H9 (cell line): Measurements from ENCODE around the gene SLC9A4. TPM values are rescaled to one million over a fixed set of nuclear protein-coding genes. Genes with fewer than 3 reads are reported as not detected.

Experiments
- DNase-seq: peaks from one replicate; pipeline ENCODE4 v3.0.0-alpha.2; 2017
- H2AFZ ChIP-seq: one replicate; pipeline ENCODE4 v1.6.1; 2013; ENCODE audit warnings: mild to moderate bottlenecking, low read length, control low read depth, moderate library complexity
- H2AK5ac ChIP-seq: 2 replicates; pipeline ENCODE4 v1.6.1; 2013; ENCODE audit warnings: low read length, control low read depth, mixed read lengths; ENCODE audit not compliant: insufficient read length
- H2BK120ac ChIP-seq: one replicate; pipeline ENCODE4 v1.6.1; 2013; ENCODE audit warnings: low read depth, mild to moderate bottlenecking, low read length, control low read depth, inconsistent platforms; ENCODE audit not compliant: poor library complexity, severe bottlenecking
- H2BK12ac ChIP-seq: 2 replicates; pipeline ENCODE4 v1.6.1; 2013; ENCODE audit warnings: low read length, control low read depth, mixed read lengths, low read depth; ENCODE audit not compliant: insufficient read length
- H2BK15ac ChIP-seq: 2 replicates; pipeline ENCODE4 v1.6.1; 2013; ENCODE audit warnings: low read depth, low read length, control low read depth
- H2BK20ac ChIP-seq: one replicate; pipeline ENCODE4 v1.6.1; 2013; ENCODE audit warnings: low read depth, mild to moderate bottlenecking, low read length, control low read depth, inconsistent platforms; ENCODE audit not compliant: poor library complexity, severe bottlenecking
- H2BK5ac ChIP-seq: 2 replicates; pipeline ENCODE4 v1.6.1; 2013; ENCODE audit warnings: low read length, control low read depth, mixed read lengths; ENCODE audit not compliant: insufficient read length
- H3K14ac ChIP-seq: 2 replicates; pipeline ENCODE4 v1.6.1; 2013; ENCODE audit warnings: low read length, control low read depth; ENCODE audit not compliant: insufficient read depth
- H3K18ac ChIP-seq: 2 replicates; pipeline ENCODE4 v1.6.1; 2013; ENCODE audit warnings: low read depth, mild to moderate bottlenecking, mixed read lengths, low read length, control low read depth; ENCODE audit not compliant: insufficient read length
- H3K23ac ChIP-seq: 2 replicates; pipeline ENCODE4 v1.6.1; 2013; ENCODE audit warnings: low read length, control low read depth, mixed read lengths, low read depth; ENCODE audit not compliant: insufficient read length
- H3K23me2 ChIP-seq: 2 replicates; pipeline ENCODE4 v1.6.1; 2013; ENCODE audit warnings: low read depth, mild to moderate bottlenecking, mixed read lengths, low read length, control low read depth; ENCODE audit not compliant: insufficient read length, poor library complexity, severe bottlenecking
- H3K27ac ChIP-seq: 2 replicates; pipeline ENCODE4 v1.5.1; 2013; ENCODE audit warnings: low read length, control low read depth, mixed read lengths, low read depth; ENCODE audit not compliant: insufficient read length
- H3K27me3 ChIP-seq: 2 replicates; pipeline ENCODE4 v1.6.1; 2013; ENCODE audit warnings: low read length, control low read depth, inconsistent platforms; ENCODE audit not compliant: insufficient read depth
- H3K4ac ChIP-seq: 2 replicates; pipeline ENCODE4 v1.6.1; 2013; ENCODE audit warnings: low read depth, mild to moderate bottlenecking, control low read depth, inconsistent platforms, low read length, moderate library complexity
- H3K4me1 ChIP-seq: 2 replicates; pipeline ENCODE4 v1.6.1; 2013; ENCODE audit warnings: low read length, control low read depth, inconsistent platforms; ENCODE audit not compliant: insufficient read depth
- H3K4me2 ChIP-seq: 2 replicates; pipeline ENCODE4 v1.6.1; 2013; ENCODE audit warnings: low read length, control low read depth, mixed read lengths; ENCODE audit not compliant: insufficient read length, insufficient read depth
- H3K56ac ChIP-seq: 2 replicates; pipeline ENCODE4 v1.6.1; 2013; ENCODE audit warnings: low read depth, mild to moderate bottlenecking, mixed read lengths, low read length, control low read depth; ENCODE audit not compliant: insufficient read length
- H3K79me1 ChIP-seq: 2 replicates; pipeline ENCODE4 v1.6.1; 2013; ENCODE audit warnings: low read depth, mild to moderate bottlenecking, moderate library complexity, low read length, control low read depth, inconsistent platforms; ENCODE audit not compliant: insufficient read depth, poor library complexity, severe bottlenecking
- H3K79me2 ChIP-seq: 2 replicates; pipeline ENCODE4 v1.6.1; 2013; ENCODE audit warnings: low read length, control low read depth, inconsistent platforms; ENCODE audit not compliant: insufficient read depth
- H3K9ac ChIP-seq: 2 replicates; pipeline ENCODE4 v1.6.1; 2013; ENCODE audit warnings: low read length, control low read depth, mixed read lengths; ENCODE audit not compliant: insufficient read length; ENCODE audit errors: extremely low read depth
- H3K9me3 ChIP-seq: one replicate; pipeline ENCODE4 v1.6.1; 2013; ENCODE audit warnings: low read depth, low read length, inconsistent platforms; ENCODE audit not compliant: control insufficient read depth
- H3T11ph ChIP-seq: one replicate; pipeline ENCODE4 v1.6.1; 2013; ENCODE audit warnings: mild to moderate bottlenecking, low read length, control low read depth, inconsistent platforms
- H4K20me1 ChIP-seq: one replicate; pipeline ENCODE4 v1.6.1; 2013; ENCODE audit not compliant: control insufficient read depth, insufficient read length, insufficient read depth
- H4K5ac ChIP-seq: 2 replicates; pipeline ENCODE4 v1.6.1; 2013; ENCODE audit warnings: low read depth, mild to moderate bottlenecking, mixed read lengths, low read length, control low read depth; ENCODE audit not compliant: insufficient read length
- H4K8ac ChIP-seq: replicated peaks from 2 replicates; pipeline ENCODE4 v1.6.1; 2013; ENCODE audit warnings: low read length, control low read depth, mixed read lengths, low read depth; ENCODE audit not compliant: insufficient read length
- H4K91ac ChIP-seq: 2 replicates; pipeline ENCODE4 v1.6.1; 2013; ENCODE audit warnings: low read depth, mild to moderate bottlenecking, moderate library complexity, mixed read lengths, low read length, control low read depth; ENCODE audit not compliant: insufficient read length
- H3K27ac Mint-ChIP-seq, 3 experiments: 2 replicates in 2 of 3; 3 replicates in 1 of 3; pipeline ENCODE4 v1.8.0; 2020 to 2021; ENCODE audit warnings: mixed read lengths in 3 of 3, mild to moderate bottlenecking in 1 of 3, moderate library complexity in 1 of 3
- H3K27me3 Mint-ChIP-seq: 2 replicates; pipeline ENCODE4 v1.8.0; 2021; ENCODE audit warnings: low read depth, mild to moderate bottlenecking, moderate library complexity, mixed read lengths
- H3K36me3 Mint-ChIP-seq, 3 experiments: 2 replicates in 2 of 3; 3 replicates in 1 of 3; pipeline ENCODE4 v1.8.0; 2020 to 2021; ENCODE audit warnings: low read depth in 3 of 3, mixed read lengths in 3 of 3; ENCODE audit not compliant: insufficient read depth in 1 of 3
- H3K4me1 Mint-ChIP-seq, 2 experiments: 2 replicates each; pipeline ENCODE4 v1.8.0; 2020; ENCODE audit warnings: mixed read lengths in 2 of 2
- H3K4me3 Mint-ChIP-seq, 2 experiments: 2 replicates in 1 of 2; 3 replicates in 1 of 2; pipeline ENCODE4 v1.8.0; 2020 to 2021; ENCODE audit warnings: mild to moderate bottlenecking in 2 of 2, mixed read lengths in 2 of 2, moderate library complexity in 1 of 2
- H3K9me3 Mint-ChIP-seq, 2 experiments: 2 replicates in 1 of 2; 3 replicates in 1 of 2; pipeline ENCODE4 v1.8.0; 2020; ENCODE audit warnings: mild to moderate bottlenecking in 2 of 2, mixed read lengths in 2 of 2, moderate library complexity in 1 of 2
- CTCF ChIP-seq: fragments of 200-600 bp; sonication (generic); conservative IDR thresholded peaks from 3 replicates; pipeline ENCODE4 v1.8.0; 2021; ENCODE audit warnings: antibody characterized with exemption, mild to moderate bottlenecking
- whole genome bisulfite sequencing: extraction: QIAGEN DNeasy Blood & Tissue Kit; methylation state at CpG from one replicate; pipeline ENCODE4 v1.1.7; 2013; ENCODE audit warnings: missing lambda C conversion rate, low lambda C conversion rate, mixed read lengths; ENCODE audit not compliant: insufficient read length; ENCODE audit errors: extremely low coverage; 5-methylcytosine and 5-hydroxymethylcytosine counted together
- total RNA-seq: library from RNA; stranded (reverse); gene quantifications from 2 replicates; pipeline ENCODE4 v1.2.1, GENCODE V29; 2021

SLC9A4 gene
- total RNA-seq, 1 experiment from 2014 or later: not detected

DNA sequence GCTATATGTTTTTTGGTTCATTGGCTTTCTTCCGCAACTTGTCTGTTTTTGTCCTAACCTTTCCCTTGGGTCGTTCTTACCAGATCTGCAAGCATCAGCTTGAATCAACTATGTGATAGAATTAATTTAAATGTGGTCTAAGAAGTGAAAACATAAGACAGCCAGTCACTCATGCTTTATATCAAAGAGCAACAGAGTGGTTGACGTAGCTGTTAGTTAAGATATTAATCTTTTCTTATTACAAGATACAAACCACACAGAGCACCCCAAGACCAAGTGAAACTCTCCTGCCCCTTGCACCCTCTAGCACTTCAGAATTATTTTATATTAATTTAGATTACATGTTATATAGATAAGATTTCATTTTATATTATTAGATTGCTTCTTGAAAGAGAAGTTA, 34.9 kb upstream of the SLC9A4 start:
- no peak overlapping the region for H2AFZ ChIP-seq
- H3K27me3 Mint-ChIP-seq: no peaks in the 10 kb centered on the region
- H3K14ac ChIP-seq: no peak overlapping the region

More for the DNA sequence above, 34.9 kb upstream of the SLC9A4 start:
- no peak overlapping the region for H4K8ac ChIP-seq
- no peak overlapping the region for H3K4me2 ChIP-seq
- Mint-ChIP-seq H3K36me3 (no peaks in the 10 kb centered on the region), H3K4me1 (no peaks in the 10 kb centered on the region; a peak in 1 of 4 replicates), H3K27ac (no peak overlapping the region), H3K4me3 (no peak overlapping the region), H3K9me3 (no peaks in the 10 kb centered on the region)
- no peak overlapping the region for H2BK12ac ChIP-seq
- no peaks in the 10 kb centered on the region for H3K79me1 ChIP-seq
- no peak for DNase-seq
- no peaks in the 10 kb centered on the region for H3K9me3 ChIP-seq
- no peak overlapping the region for H2BK15ac ChIP-seq
- H4K91ac ChIP-seq: no peak overlapping the region
- no peak overlapping the region for H3K4ac ChIP-seq
- no peak overlapping the region for H3K9ac ChIP-seq
- no peak for TF ChIP-seq CTCF
- no peak overlapping the region for H4K5ac ChIP-seq
- no peak overlapping the region for H3K18ac ChIP-seq
- no peaks in the 10 kb centered on the region for H3K27me3 ChIP-seq
- no peaks in the 10 kb centered on the region for H3K79me2 ChIP-seq
- no peaks in the 10 kb centered on the region for H3K23me2 ChIP-seq
- no peak overlapping the region for H2BK5ac ChIP-seq
- H4K20me1 ChIP-seq: no peaks in the 10 kb centered on the region
- no peak overlapping the region for H3T11ph ChIP-seq
- H2AK5ac ChIP-seq: no peak overlapping the region
- H3K4me1 ChIP-seq: no peaks in the 10 kb centered on the region
- no peak overlapping the region for H3K56ac ChIP-seq
- no peak overlapping the region for H3K27ac ChIP-seq
- no peak overlapping the region for H2BK120ac ChIP-seq
- WGBS: no CpG with 5 or more reads among the region's 3 CpGs
- no peak overlapping the region for H3K23ac ChIP-seq
- H2BK20ac ChIP-seq: no peak overlapping the region
